Spleen (tissue), 7 donors: ENCODE results near the gene ADARB1.
A peak's percentile ranks its signal among the peaks of the same experiment; 100 is the strongest.

Experiments
- CTCF ChIP-seq, 11 experiments: fragments of 200-600 bp in 7 of 11; fragments of 450-650 bp in 4 of 11; sonication (generic) in 4 of 11; IDR thresholded peaks in 8 of 11; conservative IDR thresholded peaks in 3 of 11; 1 replicate in 7 of 11; 2 replicates in 4 of 11; pipeline versions ENCODE4 v1.4.0 to v1.8.0; 2016 to 2021; ENCODE audit warnings: antibody characterized with exemption in 11 of 11, inconsistent platforms in 4 of 11, mild to moderate bottlenecking in 1 of 11
- POLR2AphosphoS5 ChIP-seq, 3 donors: sonication (generic); formaldehyde crosslinking; IDR thresholded peaks; one replicate each; pipeline ENCODE4 v1.5.1; 2017; ENCODE audit warnings: antibody characterized with exemption in 3 of 3
- donor health status: DM: no; HTN: no; CAD: no; lungs with moderate emphysema.
- donor health status: DM: no; HTN: no; CAD: no.
- donor health status: DM: no; HTN: no; CAD: no.

- TF ChIP-seq CTCF (IDR thresholded peaks at IDR 0.05 in 8 of 11, conservative IDR thresholded peaks at IDR 0.05 in 3 of 11), result no peak
- TF ChIP-seq POLR2AphosphoS5 (IDR thresholded peaks at IDR 0.05), result peak in 1 of 3 donors; percentile 25
Measured at GRCh38 chr21:45109831-45110492, 35.6 kb downstream of the ADARB1 start.
